HepG2 (cell line): Measurements from ENCODE around the gene MTX1. TPM values are rescaled to one million over a fixed set of nuclear protein-coding genes. Genes with fewer than 3 reads are reported as not detected.

Experiments used
- DBP ChIP-seq: sonication (generic); formaldehyde crosslinking; IDR thresholded peaks from 2 replicates; pipeline ENCODE4 v1.4.0; 2020; ENCODE audit warnings: missing genetic modification reagents; ENCODE audit errors: not compliant biosample characterization
- FOXP1 ChIP-seq, 2 experiments: fragments of 450-650 bp in 1 of 2; IDR thresholded peaks; 2 replicates each; pipeline ENCODE4 v1.6.1; 2017 to 2018; ENCODE audit warnings: antibody characterized with exemption in 1 of 2
- HMGXB4 ChIP-seq, 2 experiments: sonication (generic) in 1 of 2; formaldehyde crosslinking in 1 of 2; IDR thresholded peaks; 2 replicates each; pipeline versions ENCODE4 v1.4.0 to v1.6.1; 2018 to 2020; ENCODE audit warnings: missing genetic modification reagents in 2 of 2, borderline replicate concordance in 1 of 2, low read depth in 1 of 2, mild to moderate bottlenecking in 1 of 2, missing biosample characterization in 1 of 2
- LRRFIP1 ChIP-seq: sonication (generic); formaldehyde crosslinking; conservative IDR thresholded peaks from 2 replicates; pipeline ENCODE4 v1.4.0; 2020; ENCODE audit warnings: missing genetic modification reagents
- MBD4 ChIP-seq: IDR thresholded peaks from 2 replicates; pipeline ENCODE4 v1.6.1; 2012; ENCODE audit warnings: low read length, inconsistent platforms, borderline replicate concordance
- RFX3 ChIP-seq: IDR thresholded peaks from 2 replicates; pipeline ENCODE4 v1.6.1; 2016; ENCODE audit warnings: missing biosample characterization, missing genetic modification reagents
- SNAPC2 ChIP-seq: sonication (generic); formaldehyde crosslinking; IDR thresholded peaks from 2 replicates; pipeline ENCODE4 v1.8.1; 2022; ENCODE audit warnings: mild to moderate bottlenecking, missing genetic modification reagents
- TARDBP ChIP-seq: sonication (generic); formaldehyde crosslinking; IDR thresholded peaks from 2 replicates; pipeline ENCODE4 v1.8.0; 2022; ENCODE audit warnings: mild to moderate bottlenecking, missing genetic modification reagents
- ZBTB34 ChIP-seq: sonication (generic); formaldehyde crosslinking; IDR thresholded peaks from 2 replicates; pipeline ENCODE4 v1.8.0; 2022; ENCODE audit warnings: mild to moderate bottlenecking, missing genetic modification reagents
- ZBTB46 ChIP-seq: sonication (generic); formaldehyde crosslinking; IDR thresholded peaks from 2 replicates; pipeline ENCODE4 v1.4.0; 2020; ENCODE audit warnings: mild to moderate bottlenecking, missing genetic modification reagents, borderline replicate concordance
- ZNF124 ChIP-seq: sonication (generic); formaldehyde crosslinking; IDR thresholded peaks from 2 replicates; pipeline ENCODE4 v1.4.0; 2020; ENCODE audit warnings: missing genetic modification reagents
- ZNF281 ChIP-seq: sonication (generic); formaldehyde crosslinking; IDR thresholded peaks from 2 replicates; pipeline ENCODE4 v1.4.0; 2020; ENCODE audit warnings: missing genetic modification reagents, borderline replicate concordance
- ZNF33B ChIP-seq: sonication (generic); formaldehyde crosslinking; IDR thresholded peaks from 2 replicates; pipeline ENCODE4 v1.5.1; 2020; ENCODE audit warnings: mild to moderate bottlenecking, missing genetic modification reagents
- ZNF547 ChIP-seq: sonication (generic); formaldehyde crosslinking; IDR thresholded peaks from 2 replicates; pipeline ENCODE4 v1.5.1; 2020; ENCODE audit warnings: mild to moderate bottlenecking, missing genetic modification reagents
- ZNF644 ChIP-seq: IDR thresholded peaks from 2 replicates; pipeline ENCODE4 v1.6.1; 2016; ENCODE audit warnings: low read depth
- ZNF780A ChIP-seq: sonication (generic); formaldehyde crosslinking; IDR thresholded peaks from 2 replicates; pipeline ENCODE4 v1.8.0; 2022; ENCODE audit warnings: mild to moderate bottlenecking, missing genetic modification reagents, moderate library complexity
- polyA plus RNA-seq, 8 experiments: library from polyadenylated mRNA; depleted of rRNA in 3 of 8; stranded (reverse) in 7 of 8; unstranded in 1 of 8; fragments of >200 nt; fragmentation: Illumina TruSeq in 4 of 8; extraction: Trizol in 4 of 8; gene quantifications; 2 replicates each; pipeline versions ENCODE4 v1.2.1 to v1.2.3, GENCODE V29; 2011 to 2016; ENCODE audit warnings: low read depth in 4 of 8, missing spikeins in 1 of 8, mixed read lengths in 1 of 8; ENCODE audit not compliant: insufficient read depth in 1 of 8
- total RNA-seq, 5 experiments: library from RNA; depleted of rRNA; stranded (reverse); fragments of >200 nt; fragmentation: Illumina TruSeq; extraction: Trizol; gene quantifications; 2 replicates each; pipeline ENCODE4 v1.2.3, GENCODE V29; 2016; ENCODE audit warnings: low read depth in 1 of 5

MTX1 gene
- total and polyA plus RNA-seq, 2 of the 13 experiments (the other 11 are each of a cell fraction or from before 2014, with no cell fraction given) = 64.5 to 72.6 TPM

- TF ChIP-seq ZBTB34 (CRISPR knock-in tag) (0 out of 2 replicates have a peak, but pooled peaks have one; percentile 51), ZNF780A (CRISPR knock-in tag) (no peak), ZNF33B (CRISPR knock-in tag) (no peak), ZBTB46 (CRISPR knock-in tag) (no peak), HMGXB4 (CRISPR knock-in tag; IDR thresholded peaks at IDR 0.05; ENCODE audit: borderline replicate concordance in 1 of 2, low read depth in 1 of 2) (peak; percentile 54 to 83; a peak in 2 of 4 replicates), ZNF281 (CRISPR knock-in tag) (no peak), SNAPC2 (CRISPR knock-in tag) (no peak), DBP (no peak), ZNF644 (CRISPR knock-in tag) (no peak), RFX3 (no peak), LRRFIP1 (no peak), FOXP1 (IDR thresholded peaks at IDR 0.05) (no peak), FOXP1 (CRISPR knock-in tag; IDR thresholded peaks at IDR 0.05) (no peak), ZNF547 (CRISPR knock-in tag) (no peak), ZNF124 (CRISPR knock-in tag) (no peak), MBD4 (no peak), TARDBP (no peak; the same call in 1 of the 2 replicates)
Observed at GRCh38 chr1:155167166-155168104, 41.1 kb upstream of the MTX1 start (continued).
